Choroid plexus epithelial cell (primary cell): ENCODE measurements around the gene KDM7A.

Source experiments
- DNase-seq: peaks from one replicate; pipeline ENCODE4 v3.0.0-alpha.2; 2010; ENCODE audit warnings: low read depth
- H3K4me3 ChIP-seq: 2 replicates; pipeline ENCODE4 v1.5.1; 2011; ENCODE audit warnings: low read depth, mild to moderate bottlenecking, control low read depth, low read length, moderate library complexity
- TF ChIP-seq, protein P1 (sequence below): conservative IDR thresholded peaks from 2 replicates; pipeline ENCODE4 v1.5.1; 2011; ENCODE audit warnings: low read depth, mild to moderate bottlenecking, control low read depth, inconsistent platforms, low read length, moderate library complexity

Gene KDM7A

DNA sequence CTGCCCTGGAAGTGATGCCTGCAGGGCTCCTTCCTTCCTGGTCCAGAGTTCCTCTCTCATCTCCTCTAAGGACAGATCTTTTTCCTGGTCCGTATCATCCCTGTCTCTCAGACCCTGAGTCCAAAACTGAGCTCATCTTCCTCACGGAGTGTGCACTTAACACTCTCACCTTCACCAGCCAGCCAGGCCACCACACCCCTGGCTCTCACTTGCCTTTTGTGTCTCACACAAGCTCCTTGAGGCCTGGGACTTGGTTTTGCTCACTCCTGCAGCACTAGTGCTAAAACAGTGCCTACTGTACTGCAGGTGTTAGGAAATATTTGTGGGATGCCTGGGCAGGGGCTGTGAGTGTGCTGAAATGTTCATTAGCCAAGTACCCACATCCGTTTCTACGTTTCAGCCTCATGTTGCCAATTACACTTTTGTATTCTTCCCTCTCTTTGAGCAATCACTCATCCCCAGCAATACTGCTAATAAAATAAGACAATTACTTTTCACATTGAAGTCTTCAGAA, 92.6 kb downstream of the KDM7A start:
- DNase-seq = no peak
- TF ChIP-seq, protein P1, sequence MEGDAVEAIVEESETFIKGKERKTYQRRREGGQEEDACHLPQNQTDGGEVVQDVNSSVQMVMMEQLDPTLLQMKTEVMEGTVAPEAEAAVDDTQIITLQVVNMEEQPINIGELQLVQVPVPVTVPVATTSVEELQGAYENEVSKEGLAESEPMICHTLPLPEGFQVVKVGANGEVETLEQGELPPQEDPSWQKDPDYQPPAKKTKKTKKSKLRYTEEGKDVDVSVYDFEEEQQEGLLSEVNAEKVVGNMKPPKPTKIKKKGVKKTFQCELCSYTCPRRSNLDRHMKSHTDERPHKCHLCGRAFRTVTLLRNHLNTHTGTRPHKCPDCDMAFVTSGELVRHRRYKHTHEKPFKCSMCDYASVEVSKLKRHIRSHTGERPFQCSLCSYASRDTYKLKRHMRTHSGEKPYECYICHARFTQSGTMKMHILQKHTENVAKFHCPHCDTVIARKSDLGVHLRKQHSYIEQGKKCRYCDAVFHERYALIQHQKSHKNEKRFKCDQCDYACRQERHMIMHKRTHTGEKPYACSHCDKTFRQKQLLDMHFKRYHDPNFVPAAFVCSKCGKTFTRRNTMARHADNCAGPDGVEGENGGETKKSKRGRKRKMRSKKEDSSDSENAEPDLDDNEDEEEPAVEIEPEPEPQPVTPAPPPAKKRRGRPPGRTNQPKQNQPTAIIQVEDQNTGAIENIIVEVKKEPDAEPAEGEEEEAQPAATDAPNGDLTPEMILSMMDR = no peak
- H3K4me3 ChIP-seq = no peak overlapping the region

DNA sequence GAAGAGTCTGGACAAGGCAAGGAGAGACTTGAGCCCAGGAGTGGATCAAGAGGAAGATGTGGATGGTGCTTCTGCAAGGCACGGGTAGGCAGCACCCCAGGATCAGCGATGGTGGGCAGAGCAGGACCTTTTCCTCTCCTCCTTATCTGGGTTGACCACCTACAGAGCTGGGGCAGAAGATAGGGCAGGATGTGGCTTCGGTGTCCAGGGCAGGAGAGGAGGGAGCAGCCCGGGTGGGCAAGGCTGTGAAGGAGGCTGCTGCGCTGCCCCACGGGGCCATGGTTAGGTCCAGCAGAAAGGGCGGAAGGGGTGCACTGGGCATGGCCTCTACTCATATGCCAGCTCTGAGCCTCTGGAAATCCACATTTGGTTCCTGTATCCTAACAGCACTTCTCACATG, 94.0 kb downstream of the KDM7A start:
- no peak overlapping the region for H3K4me3 ChIP-seq
- TF ChIP-seq, protein P1 = no peak
- no peak for DNase-seq

DNA sequence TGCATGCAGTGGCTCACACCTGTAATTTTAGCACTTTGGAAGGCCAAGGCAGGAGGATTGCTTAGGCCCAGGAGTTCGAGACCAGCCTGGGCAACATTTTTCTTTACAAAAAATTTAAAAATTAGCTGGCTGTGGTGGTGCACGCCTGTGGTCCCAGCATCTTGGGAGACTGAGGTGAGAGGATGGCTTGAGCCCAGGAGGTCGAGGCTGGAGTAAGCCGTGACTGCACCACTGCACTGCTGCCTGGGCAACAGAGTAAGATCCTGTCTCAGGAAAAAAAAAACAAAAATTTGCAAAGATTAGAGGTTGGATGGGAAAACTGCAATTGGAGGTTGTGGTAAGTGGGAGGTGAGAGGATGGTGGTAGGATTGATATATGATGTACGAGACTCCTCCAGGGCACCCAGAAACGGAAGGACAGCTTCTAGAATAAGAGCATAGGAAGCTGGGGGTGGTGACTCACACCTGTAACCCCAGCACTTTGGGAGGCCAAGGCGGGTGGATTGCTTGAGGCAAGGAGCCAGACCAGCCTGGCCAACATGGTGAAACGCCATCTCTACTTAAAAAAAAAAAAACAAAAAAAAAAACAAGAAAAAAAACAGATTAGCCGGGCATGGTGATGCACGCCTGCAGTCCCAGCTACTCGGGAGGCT, 94.9 kb downstream of the KDM7A start:
- TF ChIP-seq, protein P1 = no peak
- DNase-seq = no peak
- H3K4me3 ChIP-seq = no peak overlapping the region

DNA sequence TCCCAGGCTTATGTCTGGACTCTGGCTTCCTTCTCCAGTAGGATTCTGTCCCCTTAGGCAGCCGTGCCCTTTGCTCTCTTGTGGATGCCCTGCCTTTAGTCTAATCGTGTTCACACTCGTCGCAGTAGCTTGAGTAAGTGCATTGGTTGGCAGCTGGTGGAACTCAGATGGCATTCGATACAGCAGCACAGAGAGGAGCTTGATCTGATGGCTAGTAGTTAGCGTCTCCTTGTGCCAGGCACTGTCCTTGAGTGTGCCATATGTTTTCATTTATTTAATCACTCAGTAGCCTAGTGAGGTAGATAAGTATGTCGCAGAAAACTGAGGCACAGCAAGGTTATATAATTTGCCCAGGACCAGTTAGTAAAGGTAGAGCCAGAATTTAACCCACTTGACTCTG, 95.9 kb downstream of the KDM7A start:
- H3K4me3 ChIP-seq = no peak overlapping the region
- TF ChIP-seq, protein P1 = no peak
- DNase-seq = no peak

DNA sequence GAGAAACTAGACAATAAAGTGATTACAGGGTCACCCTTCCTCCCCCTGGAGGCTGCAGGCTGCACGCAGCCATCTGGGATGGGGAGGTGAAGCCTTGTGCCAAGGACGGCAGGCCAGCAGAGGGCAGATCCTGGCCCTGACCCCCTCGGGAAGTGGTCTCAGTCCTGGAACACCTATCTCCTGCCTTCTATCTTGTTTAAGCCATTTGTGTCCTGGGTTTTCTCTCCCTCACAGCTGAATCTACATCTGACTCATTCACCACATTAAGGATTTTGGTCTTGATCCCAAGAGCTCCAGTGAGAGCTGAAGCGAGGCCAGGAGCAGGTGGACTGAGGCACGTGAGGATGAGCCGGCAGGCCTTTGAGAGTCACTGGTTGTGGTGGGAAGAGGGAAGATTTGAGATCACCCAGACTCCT, 97.7 kb downstream of the KDM7A start:
- DNase-seq = peak; percentile 48
- TF ChIP-seq, protein P1 = peak; percentile 34
- H3K4me3 ChIP-seq = no peak overlapping the region

DNA sequence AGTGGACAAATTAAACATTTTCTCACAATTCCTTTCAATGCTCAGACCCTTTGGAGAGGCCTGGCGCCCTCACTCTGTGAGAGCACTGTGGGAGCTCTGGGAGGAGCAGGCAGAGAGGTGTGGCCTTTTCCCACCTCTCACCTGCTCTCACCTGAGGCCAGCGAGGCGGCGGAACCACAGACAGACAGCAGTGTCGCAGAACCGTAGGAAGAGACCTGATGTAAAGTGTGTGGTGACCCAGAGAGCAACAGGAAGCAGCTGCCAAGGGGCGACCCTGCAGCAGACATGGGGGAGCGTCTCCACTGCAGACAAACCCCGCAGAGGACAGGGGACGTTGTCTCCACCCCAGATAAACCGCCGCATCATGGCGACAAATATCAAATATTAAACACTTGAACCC, 98.4 kb downstream of the KDM7A start:
- H3K4me3 ChIP-seq = no peak overlapping the region
- DNase-seq = no peak
- TF ChIP-seq, protein P1 = no peak

DNA sequence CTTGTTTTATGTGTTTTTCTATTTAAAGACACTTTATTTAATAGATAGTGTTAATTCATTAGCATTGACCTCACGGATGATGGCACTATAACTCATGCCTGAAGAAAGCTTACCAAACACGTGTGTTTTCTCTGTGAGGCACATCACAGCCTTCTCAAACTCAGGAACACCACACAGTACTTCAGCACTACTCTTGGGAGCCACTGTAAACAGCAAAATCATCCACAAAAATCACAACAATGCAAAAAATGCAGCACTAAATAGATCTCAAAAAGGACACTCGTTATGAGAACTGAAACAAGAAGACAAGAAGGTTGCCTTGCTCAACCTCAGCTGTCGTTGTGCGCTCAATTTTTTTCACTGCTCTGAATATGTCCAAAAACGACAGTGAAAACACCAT, 102.0 kb downstream of the KDM7A start:
- TF ChIP-seq, protein P1 = no peak
- no peak overlapping the region for H3K4me3 ChIP-seq
- DNase-seq = peak; percentile 71
